Endothelial cell of umbilical vein (primary cell): ENCODE results near the gene ETV1. TPM values are rescaled to one million over a fixed set of nuclear protein-coding genes. Genes with fewer than 3 reads are reported as not detected.

Experiments used
- BruUV-seq: library from RNA; stranded (reverse); fragments of 400-500 nt; replicated peaks from 2 replicates; lab custom pipeline; 2021; lab: Mats Ljungman, UMichigan
- CTCF ChIA-PET: fragments of 300-600, 350-600 bp; sonication (Branson Sonifier 250); formaldehyde crosslinking; loops from one replicate; lab custom pipeline; 2021; ENCODE audit warnings: antibody characterized with exemption, inconsistent platforms; lab: Charles Lee
- POLR2A ChIA-PET: fragments of 300-600, 350-600 bp; sonication (Branson Sonifier 250); formaldehyde crosslinking; loops from one replicate; lab custom pipeline; 2021; ENCODE audit warnings: antibody characterized with exemption, inconsistent platforms; lab: Charles Lee
- DNase-seq: peaks from one replicate; pipeline ENCODE4 v3.0.0-alpha.2; 2011; ENCODE audit warnings: low read depth, low spot score
- FAIRE-seq: peaks from 2 replicates; lab custom pipeline; 2011; peaks lifted over from hg19 to GRCh38; lab: Jason Lieb, UNC
- H2AFZ ChIP-seq: 2 replicates; pipeline ENCODE4 v1.6.0; 2012; ENCODE audit warnings: low read depth, low read length, control low read depth, inconsistent platforms
- H3K27ac ChIP-seq: 2 replicates; pipeline ENCODE4 v1.5.1; 2011; ENCODE audit warnings: low read depth, mild to moderate bottlenecking, control low read depth, low read length, moderate library complexity; ENCODE audit not compliant: insufficient read depth
- H3K27me3 ChIP-seq, 2 experiments: 2 replicates each; pipeline versions ENCODE4 v1.6.0 to v1.6.1; 2011; ENCODE audit warnings: low read length in 2 of 2, mixed read lengths in 1 of 2; ENCODE audit not compliant: control insufficient read depth in 2 of 2, insufficient read depth in 2 of 2
- H3K36me3 ChIP-seq, 2 experiments: 2 replicates in 1 of 2; 3 replicates in 1 of 2; pipeline ENCODE4 v1.5.1; 2011; ENCODE audit warnings: low read length in 2 of 2, mild to moderate bottlenecking in 1 of 2, moderate library complexity in 1 of 2; ENCODE audit not compliant: control insufficient read depth in 2 of 2, insufficient read depth in 2 of 2; ENCODE audit errors: extremely low read depth in 1 of 2
- H3K4me1 ChIP-seq: 3 replicates; pipeline ENCODE4 v1.5.1; 2011; ENCODE audit warnings: mild to moderate bottlenecking, low read length; ENCODE audit not compliant: control insufficient read depth, insufficient read depth; ENCODE audit errors: extremely low read depth
- H3K4me2 ChIP-seq: 2 replicates; pipeline ENCODE4 v1.6.1; 2011; ENCODE audit warnings: low read length, control low read depth, mixed read lengths; ENCODE audit not compliant: insufficient read depth
- H3K4me3 ChIP-seq, 3 experiments: fragments of 200-600 bp in 1 of 3; sonication (generic), shearing (Covaris generic) in 1 of 3; replicated peaks in 1 of 3; 2 replicates each; pipeline ENCODE4 v1.5.1; 2011 to 2016; ENCODE audit warnings: control low read depth in 3 of 3, low read length in 3 of 3, mild to moderate bottlenecking in 2 of 3, inconsistent platforms in 1 of 3, low read depth in 1 of 3, moderate library complexity in 1 of 3; ENCODE audit not compliant: insufficient read depth in 1 of 3
- H3K79me2 ChIP-seq: 2 replicates; pipeline ENCODE4 v1.6.0; 2012; ENCODE audit warnings: low read length, inconsistent platforms; ENCODE audit not compliant: control insufficient read depth, insufficient read depth
- H3K9ac ChIP-seq: replicated peaks from 2 replicates; pipeline ENCODE3; 2011; ENCODE audit warnings: low read length, control low read depth; ENCODE audit not compliant: insufficient read depth; ENCODE audit errors: extremely low read depth
- H3K9me1 ChIP-seq: replicated peaks from 3 replicates; pipeline ENCODE4 v1.6.0; 2011; ENCODE audit warnings: mild to moderate bottlenecking, low read length; ENCODE audit not compliant: control insufficient read depth, insufficient read depth; ENCODE audit errors: extremely low read depth
- H3K9me3 ChIP-seq: replicated peaks from 2 replicates; pipeline ENCODE4 v1.5.1; 2012; ENCODE audit warnings: low read length, inconsistent platforms; ENCODE audit not compliant: control insufficient read depth, insufficient read depth
- H4K20me1 ChIP-seq: replicated peaks from 2 replicates; pipeline ENCODE3; 2011; ENCODE audit warnings: mild to moderate bottlenecking, low read length; ENCODE audit not compliant: control insufficient read depth, insufficient read depth; ENCODE audit errors: extremely low read depth
- EZH2 ChIP-seq: IDR thresholded peaks from 2 replicates; pipeline ENCODE4 v1.6.1; 2012; ENCODE audit warnings: borderline replicate concordance, low read depth, mild to moderate bottlenecking, moderate library complexity, low read length, inconsistent platforms; ENCODE audit not compliant: severe bottlenecking
- FOS ChIP-seq: IDR thresholded peaks from 2 replicates; pipeline ENCODE4 v1.6.1; 2011; ENCODE audit warnings: mild to moderate bottlenecking, low read length, moderate library complexity, borderline replicate concordance; ENCODE audit not compliant: insufficient read depth
- GATA2 ChIP-seq: IDR thresholded peaks from 2 replicates; pipeline ENCODE4 v1.7.0; 2011; ENCODE audit warnings: low read depth, mild to moderate bottlenecking, moderate library complexity, mixed read lengths, low read length; ENCODE audit not compliant: insufficient read length, insufficient read depth
- JUN ChIP-seq: IDR thresholded peaks from 2 replicates; pipeline ENCODE4 v1.6.1; 2011; ENCODE audit warnings: borderline replicate concordance, low read depth; ENCODE audit not compliant: insufficient read length, insufficient read depth
- MYC ChIP-seq: IDR thresholded peaks from one replicate; pipeline ENCODE4 v1.6.1; 2011; ENCODE audit warnings: mild to moderate bottlenecking, low read depth, low read length
- POLR2A ChIP-seq: IDR thresholded peaks from 2 replicates; pipeline ENCODE4 v1.6.1; 2012; ENCODE audit warnings: low read depth, mild to moderate bottlenecking, control low read depth, low read length
- POLR2AphosphoS5 ChIP-seq: IDR thresholded peaks from 2 replicates; pipeline ENCODE4 v1.6.1; 2012; ENCODE audit warnings: low read depth, mild to moderate bottlenecking, control low read depth, low read length, moderate library complexity; ENCODE audit not compliant: insufficient read depth
- dilution Hi-C: fragments of 300-500 bp; cut with MboI; formaldehyde crosslinking; loops from one replicate; pipeline ENCODE4 v1.15.0; 2019; ENCODE audit warnings: low sequenced_read_pairs; ENCODE audit not compliant: extremely low pct_ligation_motif_present
- intact Hi-C: fragments of 100-400 bp; cut with micrococcal nuclease; formaldehyde crosslinking; loops from one replicate; pipeline ENCODE4 v1.10.0; 2022
- polyA plus RNA-seq, 4 experiments: library from polyadenylated mRNA; depleted of rRNA in 3 of 4; stranded (reverse) in 3 of 4; unstranded in 1 of 4; fragments of >200 nt; gene quantifications; 2 replicates each; pipeline versions ENCODE4 v1.2.1 to v1.2.3, GENCODE V29; 2011 to 2012; ENCODE audit warnings: missing spikeins in 1 of 4
- total RNA-seq: library from RNA; stranded (reverse); gene quantifications from 2 replicates; pipeline ENCODE4 v1.2.3, GENCODE V29; 2021
- TF ChIP-seq, protein P1 (sequence below): IDR thresholded peaks from 2 replicates; pipeline ENCODE4 v1.6.1; 2011; ENCODE audit not compliant: insufficient read depth, insufficient read length
- TF ChIP-seq, protein P2 (sequence below), 2 donors: IDR thresholded peaks; 1 replicate in 1 of 2; 2 replicates in 1 of 2; pipeline ENCODE4 v1.5.1; 2011; ENCODE audit warnings: low read length in 2 of 2, mild to moderate bottlenecking in 2 of 2, moderate library complexity in 2 of 2, control low read depth in 1 of 2, inconsistent platforms in 1 of 2, low read depth in 1 of 2; ENCODE audit not compliant: insufficient read depth in 1 of 2; ENCODE audit errors: extremely low read depth in 1 of 2

ETV1 gene
- total and polyA plus RNA-seq, 2 donors (not counting 3 experiments of a cell fraction or from before 2014, with no cell fraction given) = 8.4 to 16.6 TPM

DNA sequence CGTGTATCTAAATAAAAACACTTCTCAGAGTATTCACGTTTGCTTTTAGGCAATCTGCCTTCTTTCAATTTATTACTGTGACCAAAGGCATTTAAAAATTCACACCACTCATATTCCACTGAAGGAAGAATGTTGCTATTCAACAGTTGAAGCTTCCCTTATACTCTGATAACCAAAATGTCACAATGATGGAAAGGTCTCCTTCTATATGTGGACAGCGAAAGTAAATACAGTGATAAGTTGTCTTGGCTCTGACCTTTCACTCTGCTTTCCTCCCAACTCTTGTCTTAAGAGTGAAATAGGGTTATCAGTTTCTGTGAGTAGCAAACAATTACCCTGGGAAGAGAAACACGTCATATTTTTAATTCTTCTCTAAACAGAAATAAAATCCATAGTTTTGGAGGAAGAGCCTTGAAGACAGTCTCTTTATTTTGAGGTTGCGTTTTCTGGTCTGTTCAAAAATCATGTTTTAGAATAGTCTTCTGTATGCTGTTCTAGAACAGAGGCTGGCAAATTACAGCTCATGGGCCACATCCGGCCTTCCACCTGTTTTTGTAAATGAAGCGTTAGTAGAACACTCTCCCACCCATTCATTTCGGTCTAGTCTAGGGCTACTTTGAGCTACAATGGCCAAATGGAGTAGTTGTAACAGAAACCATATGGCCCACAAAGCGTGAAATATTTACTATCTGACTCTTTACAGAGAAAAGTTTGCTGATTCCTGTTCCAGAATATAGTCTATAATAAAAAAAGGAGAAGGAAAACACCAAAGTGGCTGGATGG, 41.3 kb downstream of the ETV1 start:
- Histone ChIP-seq H3K4me2 (no peak overlapping the region), H2AFZ (no peak overlapping the region), H3K4me1 (no peaks in the 10 kb centered on the region), H3K36me3 (no peaks in the 10 kb centered on the region), H3K9me3 (no peaks in the 10 kb centered on the region), H4K20me1 (no peaks in the 10 kb centered on the region), H3K9ac (no peak overlapping the region), H3K27me3 (no peaks in the 10 kb centered on the region), H3K79me2 (no peaks in the 10 kb centered on the region), H3K4me3 (no peak overlapping the region), H3K27ac (no peak overlapping the region), H3K9me1 (no peaks in the 10 kb centered on the region)
- ChIA-PET CTCF (no interaction called here), POLR2A (no interaction called here)
- dilution Hi-C loops (no loop called here), intact Hi-C loops (no loop called here)
- TF ChIP-seq POLR2A (no peak), JUN (no peak), GATA2 (no peak), MYC (no peak), EZH2 (no peak), POLR2AphosphoS5 (no peak), FOS (no peak)
- TF ChIP-seq, protein P1, sequence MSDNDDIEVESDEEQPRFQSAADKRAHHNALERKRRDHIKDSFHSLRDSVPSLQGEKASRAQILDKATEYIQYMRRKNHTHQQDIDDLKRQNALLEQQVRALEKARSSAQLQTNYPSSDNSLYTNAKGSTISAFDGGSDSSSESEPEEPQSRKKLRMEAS = no peak
- TF ChIP-seq, protein P2, sequence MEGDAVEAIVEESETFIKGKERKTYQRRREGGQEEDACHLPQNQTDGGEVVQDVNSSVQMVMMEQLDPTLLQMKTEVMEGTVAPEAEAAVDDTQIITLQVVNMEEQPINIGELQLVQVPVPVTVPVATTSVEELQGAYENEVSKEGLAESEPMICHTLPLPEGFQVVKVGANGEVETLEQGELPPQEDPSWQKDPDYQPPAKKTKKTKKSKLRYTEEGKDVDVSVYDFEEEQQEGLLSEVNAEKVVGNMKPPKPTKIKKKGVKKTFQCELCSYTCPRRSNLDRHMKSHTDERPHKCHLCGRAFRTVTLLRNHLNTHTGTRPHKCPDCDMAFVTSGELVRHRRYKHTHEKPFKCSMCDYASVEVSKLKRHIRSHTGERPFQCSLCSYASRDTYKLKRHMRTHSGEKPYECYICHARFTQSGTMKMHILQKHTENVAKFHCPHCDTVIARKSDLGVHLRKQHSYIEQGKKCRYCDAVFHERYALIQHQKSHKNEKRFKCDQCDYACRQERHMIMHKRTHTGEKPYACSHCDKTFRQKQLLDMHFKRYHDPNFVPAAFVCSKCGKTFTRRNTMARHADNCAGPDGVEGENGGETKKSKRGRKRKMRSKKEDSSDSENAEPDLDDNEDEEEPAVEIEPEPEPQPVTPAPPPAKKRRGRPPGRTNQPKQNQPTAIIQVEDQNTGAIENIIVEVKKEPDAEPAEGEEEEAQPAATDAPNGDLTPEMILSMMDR (IDR thresholded peaks at IDR 0.05; ENCODE audit: extremely low read depth in 1 of 2, insufficient read depth in 1 of 2, low read depth in 1 of 2, low read length in 2 of 2) = no peak
- DNase-seq (no peak), FAIRE-seq (no peak)
- BruUV-seq = no TSS peak
